ENCODE data around the gene PDE7B.

- no peak for TF ChIP-seq CTCF (IDR thresholded peaks at IDR 0.05)
- no peak for TF ChIP-seq ZFX (IDR thresholded peaks at IDR 0.05; ENCODE audit: borderline replicate concordance)
These were observed 341.4 kb downstream of the PDE7B start for GRCh38 chr6:136192902-136193301.

Data from 22Rv1 (cell line).